ENCODE data around the gene ANO1.
"Not testable (repeated sequence)": the region's sequence is repeated elsewhere in the genome, so short reads cannot be mapped to it uniquely, and the experiment has no call there.

The ANO1 gene

DNA sequence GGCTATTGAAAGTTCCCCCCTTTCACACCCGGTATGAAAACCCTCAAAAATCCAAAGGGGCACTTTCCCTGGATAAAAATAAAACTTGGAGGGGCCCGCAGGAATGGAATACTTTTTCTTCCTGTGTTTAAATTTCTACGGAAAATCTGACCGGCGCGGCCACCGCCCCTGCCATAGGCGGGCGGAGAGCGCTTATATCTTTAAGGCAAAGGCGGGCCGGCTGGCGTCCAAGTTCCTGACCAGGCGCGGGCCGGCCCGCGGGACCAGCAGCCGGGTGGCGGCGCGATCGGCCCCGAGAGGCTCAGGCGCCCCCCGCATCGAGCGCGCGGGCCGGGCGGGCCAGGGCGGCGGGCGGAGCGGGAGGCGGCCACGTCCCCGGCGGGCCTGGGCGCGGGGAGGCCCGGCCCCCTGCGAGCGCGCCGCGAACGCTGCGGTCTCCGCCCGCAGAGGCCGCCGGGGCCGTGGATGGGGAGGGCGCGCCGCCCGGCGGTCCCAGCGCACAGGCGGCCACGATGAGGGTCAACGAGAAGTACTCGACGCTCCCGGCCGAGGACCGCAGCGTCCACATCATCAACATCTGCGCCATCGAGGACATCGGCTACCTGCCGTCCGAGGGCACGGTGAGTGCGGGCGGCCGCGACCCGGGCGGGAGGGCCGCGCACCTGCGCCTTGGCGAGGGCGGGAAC lies at the start of gene ANO1:
ANO1 (plus strand) TSS at position 223 of the 686 bp plus-strand sequence; CDS start at position 513, 290 bp downstream.
- no peak for DNase-seq

DNA sequence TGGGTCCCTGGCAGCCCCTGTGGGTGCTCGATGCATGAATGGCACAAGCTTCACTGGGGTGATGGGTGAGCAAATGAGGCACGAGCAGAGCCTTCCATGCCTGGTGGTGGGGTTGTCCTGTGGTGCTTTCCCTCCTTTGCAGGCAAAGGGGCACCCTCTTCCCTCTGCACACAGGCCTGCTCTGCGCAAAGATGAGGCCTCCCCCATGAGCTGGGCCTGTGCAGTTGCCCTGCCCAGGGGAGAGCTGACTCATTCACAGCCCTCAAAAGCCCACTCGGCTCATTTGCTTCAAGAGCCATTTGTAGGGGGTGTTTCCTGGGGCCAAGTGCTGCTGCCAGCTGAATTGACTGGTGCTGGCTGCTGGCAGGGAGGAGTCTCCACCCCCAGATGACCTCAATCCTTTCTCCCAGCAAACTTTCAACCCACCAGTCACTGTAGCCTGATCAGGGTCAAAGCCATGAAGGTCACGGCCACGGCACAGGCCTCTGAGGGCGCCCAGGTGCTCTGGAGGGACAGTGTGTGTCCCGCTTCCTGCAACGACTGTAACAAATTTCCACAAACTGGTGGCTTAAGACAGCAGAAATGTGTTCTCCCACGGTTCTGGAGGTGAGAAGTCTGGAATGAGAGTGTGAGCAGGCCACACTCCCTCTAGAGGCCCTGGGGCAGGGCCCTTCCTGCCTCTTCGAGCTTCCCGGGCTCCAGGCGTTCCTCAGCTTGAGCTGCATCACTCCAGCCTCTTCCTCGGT lies 48.8 kb upstream of the ANO1 start:
- no peak for DNase-seq

DNA sequence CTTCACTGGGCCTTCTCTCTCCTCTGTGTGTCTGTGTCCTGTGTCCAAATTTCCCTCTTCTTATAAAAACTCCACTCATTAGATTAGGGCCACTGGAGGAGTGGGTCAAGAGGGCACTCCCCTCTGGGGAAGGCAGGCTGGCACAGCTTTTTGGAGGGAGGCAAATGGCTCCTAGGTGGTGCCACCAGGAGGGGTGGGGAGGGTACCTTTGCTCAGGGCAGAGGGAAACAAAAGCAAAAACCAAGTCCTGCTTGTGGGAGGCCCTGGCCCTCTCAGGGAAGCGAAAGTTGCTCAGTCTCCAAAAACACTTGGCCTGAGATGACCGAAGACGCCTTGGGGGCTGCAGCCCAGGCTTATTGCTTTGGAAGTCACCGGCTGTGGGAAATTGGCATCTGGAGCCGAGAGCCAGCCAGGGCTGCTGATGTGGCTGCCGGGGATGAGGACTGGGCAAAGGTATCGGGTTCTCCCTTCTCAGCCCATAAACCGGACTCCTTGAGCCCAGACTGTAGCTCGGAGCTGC lies 48.2 kb upstream of the ANO1 start:
- DNase-seq = no peak

DNA sequence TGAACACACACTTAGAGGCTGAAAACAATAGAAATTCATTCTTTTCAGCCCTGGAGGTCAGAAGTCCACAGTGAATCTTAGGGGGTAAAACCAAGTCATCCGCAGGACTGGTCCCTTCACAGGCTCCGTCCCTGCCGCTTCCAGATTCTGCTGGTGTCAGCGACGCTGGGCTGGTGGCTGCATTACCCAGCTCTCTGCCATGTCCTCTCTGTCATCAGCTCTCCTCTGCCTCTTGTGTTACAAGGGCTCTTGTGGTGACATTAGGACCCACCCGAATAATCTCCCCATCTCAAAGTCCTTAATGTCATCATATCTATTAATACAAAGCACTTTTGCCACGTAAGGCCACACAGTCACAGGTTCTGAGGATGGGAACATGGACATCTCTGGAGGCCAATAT lies 47.7 kb upstream of the ANO1 start:
- no peak for DNase-seq

DNA sequence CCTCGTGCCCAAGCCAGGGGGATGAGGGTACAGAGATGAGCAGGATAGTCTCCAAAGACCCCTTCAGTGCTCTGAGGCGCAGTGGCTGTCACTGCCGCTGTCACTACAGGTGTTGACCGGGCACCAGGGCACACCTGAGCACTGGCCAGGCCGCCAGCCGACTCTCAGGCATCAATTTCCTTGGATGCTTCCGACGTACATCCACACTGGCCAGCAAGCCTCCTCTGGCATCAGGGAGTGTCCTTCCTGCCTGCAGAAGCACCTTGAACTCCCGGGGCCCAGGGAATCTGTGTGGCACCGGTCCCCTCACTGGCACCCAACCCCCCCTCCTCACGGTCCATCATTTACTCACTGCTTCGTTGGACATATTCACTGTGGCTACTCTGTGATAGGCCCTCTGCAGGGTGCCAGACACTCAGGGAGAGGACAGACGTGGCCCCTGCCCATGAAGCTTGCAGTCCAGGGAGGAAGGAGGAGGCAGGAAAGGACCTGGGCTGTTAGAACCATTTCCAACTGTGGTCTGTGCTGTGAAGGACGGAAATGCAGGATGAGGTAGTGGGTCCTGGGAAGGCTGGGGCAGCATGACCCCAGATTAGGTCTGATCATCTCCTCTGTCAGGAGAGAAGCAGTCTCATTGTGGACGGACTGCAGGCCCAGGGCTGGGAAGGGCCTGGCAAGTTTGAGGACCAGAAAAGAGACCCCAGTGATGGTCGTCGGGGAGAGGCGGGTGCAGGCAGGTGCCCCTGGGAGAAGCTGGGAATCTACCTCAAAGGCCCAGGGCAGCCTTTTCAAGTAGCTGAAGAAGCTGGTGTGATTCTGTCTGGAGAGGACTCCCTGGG lies 46.3 kb upstream of the ANO1 start:
- DNase-seq = no peak

DNA sequence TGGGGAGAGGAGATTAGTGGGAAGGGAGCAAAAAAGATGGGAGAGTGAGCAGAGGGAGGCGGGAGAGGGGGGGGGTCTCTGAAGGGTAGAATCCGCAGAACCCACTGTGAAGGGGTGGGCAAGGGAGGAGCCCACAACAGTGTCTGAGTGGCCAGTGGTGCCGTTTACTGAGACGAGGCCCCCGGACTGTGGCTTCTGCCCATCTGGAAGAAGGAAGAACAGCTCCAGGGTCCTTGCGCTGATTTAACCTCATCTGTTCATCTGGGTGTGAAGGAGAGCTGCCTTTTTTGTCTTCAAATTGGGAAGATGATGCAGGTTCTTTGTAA lies 45.7 kb upstream of the ANO1 start:
- no peak for DNase-seq

DNA sequence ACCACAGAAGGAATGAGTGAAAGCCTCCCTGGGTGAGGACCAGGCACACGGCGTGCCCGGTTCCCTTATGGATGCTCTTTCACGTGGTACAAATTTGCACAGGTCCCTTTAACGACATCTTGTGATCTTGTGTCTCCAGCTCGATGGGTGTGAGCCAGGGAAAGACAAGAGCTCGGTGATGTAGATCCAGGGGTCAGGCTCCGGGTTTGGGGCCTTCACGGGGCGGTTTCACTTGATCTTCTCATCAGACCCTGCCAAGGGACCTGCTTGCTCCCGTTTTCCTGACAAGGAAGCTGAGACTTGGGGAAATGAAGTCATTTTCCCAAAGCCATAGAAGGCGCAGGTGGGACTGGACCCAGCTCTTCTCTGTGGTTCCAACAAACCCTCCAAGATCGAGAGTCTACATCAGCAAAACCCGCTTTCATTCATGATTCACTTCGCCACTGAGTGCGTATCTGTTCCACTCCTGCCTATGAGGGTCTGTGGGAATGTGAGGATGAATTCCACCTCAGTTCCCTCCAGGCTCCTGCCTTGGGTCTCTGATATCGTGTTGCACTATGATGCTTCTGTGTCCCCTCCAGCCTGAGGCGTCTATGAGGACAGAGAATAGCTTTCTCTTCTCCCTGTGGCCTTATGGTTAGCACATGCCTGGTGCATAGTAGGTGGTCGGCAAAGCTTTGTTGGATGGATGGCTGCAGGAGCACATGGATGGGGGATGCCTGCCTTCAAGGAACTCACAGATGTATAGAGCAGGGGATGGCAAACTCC lies 45.0 kb upstream of the ANO1 start:
- DNase-seq = no peak

DNA sequence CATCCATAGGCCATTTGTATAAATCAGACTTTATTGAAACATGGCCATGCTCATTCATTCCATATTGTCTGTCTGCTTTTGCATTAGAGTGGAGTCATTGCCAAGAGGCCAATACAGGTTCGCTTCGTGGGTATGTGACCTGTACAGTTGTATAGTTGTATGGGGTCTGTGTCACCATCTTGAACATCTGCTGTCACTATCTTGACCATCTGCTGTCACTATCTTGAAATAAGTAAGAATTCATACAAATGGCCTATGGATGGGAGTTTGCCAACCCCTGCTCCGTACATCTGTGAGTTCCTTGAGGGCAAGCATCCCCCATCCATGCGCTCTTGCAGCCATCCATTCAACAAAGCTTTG lies 44.4 kb upstream of the ANO1 start:
- DNase-seq = no peak

DNA sequence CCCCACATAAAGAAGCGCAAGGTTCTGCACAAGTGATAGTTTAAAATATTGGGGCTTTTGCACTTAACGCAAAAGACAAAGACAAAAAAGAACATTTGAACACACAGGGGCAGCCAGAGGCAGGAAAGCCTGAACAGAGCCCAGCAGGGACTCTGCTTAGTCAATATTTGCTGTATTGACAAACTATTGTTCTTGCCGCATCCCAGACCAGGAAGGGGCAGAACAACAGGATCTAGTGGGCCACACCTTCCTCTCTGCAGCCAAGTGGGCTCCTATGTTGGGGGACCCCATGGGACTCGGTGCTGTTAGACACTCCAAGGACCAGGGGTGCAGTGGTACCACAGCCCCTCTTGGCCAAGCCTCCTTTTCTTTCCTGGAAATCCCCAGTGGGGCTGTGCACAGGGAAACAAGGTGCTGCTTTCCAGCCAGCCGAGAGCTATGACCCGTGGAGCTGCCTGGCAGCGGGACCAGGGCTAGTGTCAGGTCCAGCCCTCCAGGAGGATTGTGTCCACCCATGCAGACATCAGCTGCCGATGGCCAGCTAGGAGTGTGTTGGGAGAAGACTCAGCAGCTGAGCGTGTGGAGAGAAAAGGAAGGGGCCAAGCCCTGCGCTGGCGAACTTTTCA lies 43.3 kb upstream of the ANO1 start:
- DNase-seq = no peak

DNA sequence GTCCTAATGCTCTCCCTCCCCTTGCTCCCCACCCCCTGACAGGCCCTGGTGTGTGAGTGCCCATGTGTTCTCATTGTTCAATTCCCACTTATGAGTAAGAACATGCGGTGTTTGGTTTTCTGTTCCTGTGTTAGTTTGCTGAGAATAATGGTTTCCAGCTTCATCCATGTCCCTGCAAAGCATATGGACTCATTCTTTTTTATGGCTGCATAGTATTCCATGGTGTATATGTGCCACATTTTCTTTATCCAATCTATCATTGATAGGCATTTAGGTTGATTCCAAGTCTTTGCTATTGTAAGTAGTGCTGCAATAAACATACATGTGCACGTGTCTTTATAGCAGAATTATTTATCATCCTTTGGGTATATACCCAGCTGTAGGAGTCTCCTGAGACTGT lies 42.5 kb upstream of the ANO1 start:
- not testable (repeated sequence) for DNase-seq

DNA sequence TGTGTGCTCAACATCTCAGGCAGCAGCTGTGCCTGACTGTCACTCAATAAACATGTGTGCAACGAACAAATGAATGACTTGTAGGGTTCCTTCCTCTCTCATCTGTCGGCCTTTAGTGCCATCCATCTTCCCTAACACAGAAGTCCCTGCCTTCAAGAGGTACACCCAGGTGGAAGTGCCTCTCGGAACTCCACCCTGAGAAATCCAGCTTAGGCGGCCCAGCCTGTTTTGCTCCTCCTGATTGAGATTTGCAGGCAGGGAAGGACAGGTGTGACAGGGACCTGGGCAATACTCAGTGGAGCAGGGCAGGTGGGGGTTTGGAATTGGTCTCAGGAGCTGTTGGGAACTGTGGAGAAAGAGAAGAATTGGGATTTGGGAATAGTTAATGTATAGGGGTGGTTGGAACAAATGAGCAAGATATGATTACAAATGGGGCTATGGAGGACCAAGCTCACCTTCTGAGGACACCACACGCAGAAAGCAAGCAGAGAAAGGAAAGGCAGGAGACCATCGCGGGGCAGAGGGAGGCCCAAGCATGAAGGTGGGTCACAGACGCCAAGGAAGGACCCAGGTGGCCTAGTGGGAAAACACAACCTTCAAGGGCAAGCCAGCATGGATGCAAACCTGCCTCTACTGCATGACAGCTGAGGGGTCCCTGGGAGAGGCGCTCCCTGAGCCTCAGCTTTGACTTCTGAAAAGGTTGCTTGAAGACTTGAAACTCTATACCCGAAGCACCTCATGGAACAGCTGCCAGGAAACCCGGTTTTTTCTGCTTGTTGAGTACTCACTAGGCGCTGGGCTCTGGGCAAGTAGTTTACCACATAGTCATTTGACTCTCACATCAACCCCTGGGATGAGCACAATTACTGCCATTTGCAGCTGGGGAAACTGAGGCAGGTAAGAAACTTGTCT lies 40.9 kb upstream of the ANO1 start:
- DNase-seq = no peak

DNA sequence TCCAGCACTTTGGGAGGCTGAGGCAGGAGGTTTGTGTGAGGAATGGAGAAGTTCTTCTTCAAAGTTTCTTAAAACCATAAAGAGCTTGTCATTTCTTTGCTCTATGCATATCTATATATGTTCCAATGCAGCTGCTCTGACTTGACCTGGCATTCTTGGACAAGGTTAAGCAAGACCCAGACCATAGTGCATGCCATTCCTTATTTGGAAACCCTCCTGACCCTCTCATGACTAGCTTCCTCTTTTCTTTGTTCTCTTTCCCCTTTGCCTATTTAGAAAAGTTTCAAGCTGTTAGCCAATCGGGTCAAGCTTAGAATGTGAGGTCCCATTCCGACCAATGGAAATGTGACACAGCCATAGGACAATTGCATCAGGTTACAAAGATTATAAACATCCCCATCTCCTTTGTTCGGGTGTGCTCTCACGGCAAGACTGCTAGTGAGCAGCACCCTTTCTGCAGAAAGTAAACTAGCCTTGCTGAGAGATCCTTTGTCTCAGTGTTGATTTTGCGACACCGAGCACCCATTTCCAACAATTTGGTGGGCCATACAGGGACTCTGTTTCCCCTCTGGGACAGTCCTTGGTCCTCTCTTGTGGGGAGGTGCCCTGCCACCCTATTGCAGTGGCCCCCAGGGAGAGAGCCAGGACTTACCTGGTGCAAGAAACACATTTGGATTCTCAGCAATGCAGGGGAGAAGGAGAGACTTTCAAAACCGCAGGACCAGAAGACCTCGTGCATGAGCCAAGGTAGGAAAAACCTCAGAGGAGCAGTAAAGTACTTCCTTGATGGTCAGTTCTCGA lies 39.9 kb upstream of the ANO1 start:
- no peak for DNase-seq

DNA sequence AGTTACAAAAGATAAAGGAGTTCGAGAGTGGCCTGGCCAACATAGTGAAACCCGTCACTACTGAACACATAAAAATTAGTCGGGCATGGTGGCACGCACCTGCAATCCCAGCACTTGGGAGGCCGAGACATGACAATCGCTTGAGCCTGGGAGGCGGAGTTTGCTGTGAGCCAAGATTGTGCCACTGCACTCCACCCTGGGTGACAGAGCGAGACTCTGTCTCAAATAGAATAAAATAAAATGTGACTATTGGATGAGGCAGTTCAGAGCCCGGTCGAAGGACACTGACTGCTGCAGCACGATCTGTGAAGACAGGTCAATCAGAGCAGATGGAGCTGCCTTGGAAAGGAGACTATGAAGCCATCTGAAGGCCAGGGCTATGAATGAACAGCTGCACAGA lies 37.7 kb upstream of the ANO1 start:
- DNase-seq = no peak

DNA sequence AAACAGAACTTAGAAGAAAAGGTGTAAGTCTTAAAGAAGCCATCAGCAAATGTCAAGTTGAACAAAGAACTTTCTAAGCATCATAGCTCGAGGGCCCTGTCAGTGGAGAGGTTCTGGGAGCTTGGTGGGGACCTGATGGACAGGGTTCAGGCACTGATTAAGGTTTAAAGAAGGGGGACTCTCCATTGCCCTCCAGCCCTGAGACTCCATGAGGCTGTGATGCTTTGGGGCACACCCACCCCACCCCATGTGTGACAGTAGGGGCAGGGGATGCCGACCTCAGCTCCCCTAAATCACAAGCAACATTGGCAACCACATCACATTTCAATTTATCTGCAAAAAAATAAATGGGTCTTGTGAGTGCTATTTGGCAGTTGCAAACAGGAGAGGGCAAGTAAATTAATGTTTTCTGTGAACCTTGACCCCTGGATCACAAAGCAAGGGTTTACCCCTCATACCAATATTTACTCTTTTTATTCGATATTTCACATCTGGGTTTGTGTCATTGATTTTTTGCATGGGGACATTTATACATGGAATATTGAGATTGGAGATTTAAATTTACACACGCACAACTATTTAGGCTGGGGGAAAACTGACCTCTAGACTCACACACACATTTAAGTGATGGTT lies 37.1 kb upstream of the ANO1 start:
- no peak for DNase-seq

DNA sequence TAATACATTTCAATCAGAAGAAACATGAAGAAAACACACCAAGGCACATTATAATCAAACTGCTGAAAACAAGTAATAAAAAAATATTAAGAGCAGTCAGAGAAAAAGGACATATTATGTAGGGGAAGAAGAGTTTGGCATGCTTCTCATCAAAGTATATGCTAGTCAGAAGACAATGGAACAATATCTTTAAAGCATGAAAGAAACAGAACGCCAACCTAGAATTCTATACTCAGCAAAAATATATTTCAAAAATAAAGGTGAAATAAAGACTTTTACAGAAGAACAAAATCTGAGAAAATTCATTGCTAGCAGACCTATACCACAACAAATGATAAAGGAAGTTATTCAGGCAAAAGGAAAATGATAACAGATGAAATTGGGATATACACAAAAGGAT lies 34.6 kb upstream of the ANO1 start:
- DNase-seq = no peak

DNA sequence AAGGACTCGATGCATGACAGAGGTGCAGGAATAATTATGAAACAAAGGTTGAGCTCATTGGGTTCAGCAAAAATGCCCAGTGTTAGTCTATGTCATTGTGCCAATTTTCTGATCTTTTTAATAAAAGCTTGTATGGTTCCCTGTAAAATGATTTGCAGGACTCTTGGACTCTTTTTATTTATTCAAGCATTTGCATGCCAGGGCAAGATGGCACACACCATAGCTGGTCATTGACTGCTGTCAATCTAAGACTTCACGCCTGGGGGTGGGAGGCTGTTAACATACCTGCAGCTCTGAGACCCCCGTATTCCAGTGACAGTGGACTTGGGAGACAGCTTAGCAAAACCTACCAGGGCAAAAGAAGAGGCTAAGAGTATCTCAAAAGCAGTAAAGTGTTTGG lies 32.0 kb upstream of the ANO1 start:
- DNase-seq = no peak

DNA sequence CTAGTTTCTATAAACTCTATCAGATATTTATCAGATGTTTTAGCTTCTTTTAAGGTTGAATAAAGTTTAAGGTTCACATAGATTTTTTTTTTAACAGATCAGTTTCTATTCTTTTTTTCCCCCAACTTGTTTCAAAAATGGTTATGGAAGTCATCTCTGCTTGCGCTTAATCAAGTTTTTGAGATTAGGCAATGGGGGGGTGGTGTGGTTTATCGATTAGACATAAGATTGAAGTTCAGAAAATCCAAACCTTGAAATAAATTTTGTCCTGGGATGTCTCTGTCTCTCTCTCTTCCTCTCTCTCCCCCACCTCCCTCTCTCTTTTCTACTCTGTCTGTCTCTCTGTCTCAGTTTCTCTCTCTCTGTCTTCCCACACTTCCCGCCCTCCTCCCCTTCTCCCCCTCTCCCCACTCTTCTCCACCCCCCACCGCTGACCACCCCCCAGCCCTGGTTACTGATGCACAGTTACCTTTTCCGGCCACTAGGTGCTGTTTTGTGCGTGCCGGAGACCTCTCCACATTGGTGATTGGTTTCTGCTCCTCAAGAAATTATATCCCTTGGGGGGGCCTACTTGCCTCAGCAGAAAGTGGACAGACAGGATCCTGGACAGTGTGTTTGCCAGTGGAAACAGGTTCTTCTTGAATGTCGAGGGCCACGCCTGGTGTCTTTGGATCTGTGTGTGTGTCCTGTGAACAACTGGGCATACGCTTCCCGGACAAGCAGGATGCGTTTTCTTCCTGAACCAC lies 29.7 kb upstream of the ANO1 start:
- no peak for DNase-seq

DNA sequence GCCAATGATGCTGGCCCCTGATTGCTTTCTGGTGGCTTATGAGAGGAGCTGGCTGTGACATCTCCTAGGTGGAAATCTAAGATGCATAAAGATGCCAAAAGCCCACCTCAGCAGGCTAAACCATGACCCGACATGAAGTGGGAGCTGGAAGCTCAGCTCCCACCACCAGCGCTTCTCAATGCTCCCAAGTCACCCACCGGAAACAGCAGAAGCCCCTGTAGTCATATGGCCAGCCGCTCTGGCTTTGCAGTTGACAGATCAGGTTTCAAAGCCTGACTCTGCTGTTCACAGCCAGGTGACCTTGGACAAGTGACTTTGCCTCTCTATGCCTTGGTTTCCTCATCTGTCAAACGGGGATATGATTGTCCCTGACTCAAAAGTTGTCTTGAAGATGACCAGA lies 29.1 kb upstream of the ANO1 start:
- no peak for DNase-seq

DNA sequence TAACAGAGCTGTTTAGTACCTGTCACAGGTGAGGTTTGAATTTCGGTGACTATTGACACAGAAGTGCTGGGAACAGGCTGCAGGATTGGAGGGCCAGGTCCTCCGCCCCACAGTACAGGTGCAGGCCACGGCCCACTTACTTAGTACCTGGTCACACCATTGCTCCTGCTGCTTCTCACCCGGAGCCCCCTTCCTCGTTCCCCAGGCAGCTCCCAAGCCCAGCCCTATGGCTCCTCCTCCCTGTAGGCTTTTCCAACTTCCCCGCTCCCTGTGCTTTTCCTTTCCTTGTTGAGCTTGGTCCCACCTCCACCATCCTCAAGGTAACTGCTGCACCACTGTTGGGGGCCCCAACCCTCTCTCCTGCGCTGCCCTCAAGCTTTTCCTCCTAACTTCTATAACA lies 27.9 kb upstream of the ANO1 start:
- DNase-seq = no peak

Measured in stimulated activated CD8-positive, alpha-beta memory T cell treated with anti-CD3 and anti-CD28 coated beads, Interleukin-4, amount 100 ng/mL, for 48 hours (primary cell).